Ishikawa (cell line): ENCODE measurements around the gene C2orf92.

Experiments used
- CEBPB ChIP-seq: IDR thresholded peaks from 2 replicates; pipeline ENCODE4 v1.6.1; 2012
- CREB1 ChIP-seq: IDR thresholded peaks from 2 replicates; pipeline ENCODE4 v1.6.1; 2012; ENCODE audit warnings: low read depth
- EGR1 ChIP-seq: IDR thresholded peaks from 2 replicates; pipeline ENCODE4 v1.6.1; 2012
- EP300 ChIP-seq: IDR thresholded peaks from 2 replicates; pipeline ENCODE4 v1.6.1; 2012; ENCODE audit warnings: borderline replicate concordance
- FOXM1 ChIP-seq: IDR thresholded peaks from 2 replicates; pipeline ENCODE4 v1.6.1; 2012; ENCODE audit warnings: low read depth, borderline replicate concordance
- MAX ChIP-seq: IDR thresholded peaks from 2 replicates; pipeline ENCODE4 v1.6.1; 2012
- NFIC ChIP-seq: IDR thresholded peaks from 2 replicates; pipeline ENCODE4 v1.6.1; 2012
- RAD21 ChIP-seq: IDR thresholded peaks from 2 replicates; pipeline ENCODE4 v1.6.1; 2012; ENCODE audit warnings: low read depth
- REST ChIP-seq: IDR thresholded peaks from 2 replicates; pipeline ENCODE4 v1.6.1; 2012; ENCODE audit warnings: low read depth, mild to moderate bottlenecking
- TAF1 ChIP-seq: IDR thresholded peaks from 2 replicates; pipeline ENCODE4 v1.6.1; 2012; ENCODE audit warnings: low read depth, mild to moderate bottlenecking
- TCF12 ChIP-seq: IDR thresholded peaks from 2 replicates; pipeline ENCODE4 v1.6.1; 2012; ENCODE audit warnings: low read depth
- TEAD4 ChIP-seq: IDR thresholded peaks from 2 replicates; pipeline ENCODE4 v1.6.1; 2012
- USF1 ChIP-seq: IDR thresholded peaks from 2 replicates; pipeline ENCODE4 v1.6.1; 2012
- YY1 ChIP-seq: IDR thresholded peaks from 2 replicates; pipeline ENCODE4 v1.6.1; 2012; ENCODE audit warnings: low read depth
- ZBTB7A ChIP-seq: IDR thresholded peaks from 2 replicates; pipeline ENCODE4 v1.6.1; 2012; ENCODE audit warnings: low read depth

Gene C2orf92

GRCh38 chr2:97714950-97715652 lies 45.6 kb downstream of the C2orf92 start:
- no peak for TF ChIP-seq TEAD4
- no peak for TF ChIP-seq ZBTB7A
- no peak for TF ChIP-seq TAF1
- TF ChIP-seq YY1, result no peak
- TF ChIP-seq CREB1, result no peak
- TF ChIP-seq FOXM1, result no peak
- no peak for TF ChIP-seq USF1
- no peak for TF ChIP-seq MAX
- TF ChIP-seq CEBPB, result no peak
- TF ChIP-seq RAD21, result no peak
- no peak for TF ChIP-seq EGR1
- TF ChIP-seq EP300, result no peak
- no peak for TF ChIP-seq NFIC
- TF ChIP-seq REST, result no peak
- TF ChIP-seq TCF12, result no peak

GRCh38 chr2:97715951-97716694 lies 46.6 kb downstream of the C2orf92 start:
- no peak for TF ChIP-seq EGR1
- TF ChIP-seq ZBTB7A, result no peak
- no peak for TF ChIP-seq MAX
- no peak for TF ChIP-seq RAD21
- no peak for TF ChIP-seq TEAD4
- no peak for TF ChIP-seq TAF1
- TF ChIP-seq USF1, result no peak
- no peak for TF ChIP-seq TCF12
- no peak for TF ChIP-seq CEBPB

- TF ChIP-seq TAF1, result no peak
- TF ChIP-seq FOXM1, result no peak
- no peak for TF ChIP-seq RAD21
- no peak for TF ChIP-seq REST
- TF ChIP-seq NFIC, result no peak
- no peak for TF ChIP-seq EGR1
- TF ChIP-seq ZBTB7A, result no peak
- no peak for TF ChIP-seq TEAD4
- no peak for TF ChIP-seq CEBPB
- no peak for TF ChIP-seq CREB1
- TF ChIP-seq MAX, result no peak
- no peak for TF ChIP-seq YY1
- no peak for TF ChIP-seq USF1
- TF ChIP-seq EP300, result no peak
- TF ChIP-seq TCF12, result no peak
These were observed 47.4 kb downstream of the C2orf92 start for GRCh38 chr2:97716695-97717612.

GRCh38 chr2:97717613-97717995 lies 48.1 kb downstream of the C2orf92 start:
- TF ChIP-seq ZBTB7A (no peak), TCF12 (no peak), EP300 (no peak), CREB1 (no peak), USF1 (no peak), MAX (no peak), TAF1 (no peak), RAD21 (no peak), TEAD4 (no peak), REST (no peak)
